ENCODE results near the gene TMEM181.
"Not testable (repeated sequence)": the region's sequence is repeated elsewhere in the genome, so short reads cannot be mapped to it uniquely, and the experiment has no call there.

The TMEM181 gene

DNA sequence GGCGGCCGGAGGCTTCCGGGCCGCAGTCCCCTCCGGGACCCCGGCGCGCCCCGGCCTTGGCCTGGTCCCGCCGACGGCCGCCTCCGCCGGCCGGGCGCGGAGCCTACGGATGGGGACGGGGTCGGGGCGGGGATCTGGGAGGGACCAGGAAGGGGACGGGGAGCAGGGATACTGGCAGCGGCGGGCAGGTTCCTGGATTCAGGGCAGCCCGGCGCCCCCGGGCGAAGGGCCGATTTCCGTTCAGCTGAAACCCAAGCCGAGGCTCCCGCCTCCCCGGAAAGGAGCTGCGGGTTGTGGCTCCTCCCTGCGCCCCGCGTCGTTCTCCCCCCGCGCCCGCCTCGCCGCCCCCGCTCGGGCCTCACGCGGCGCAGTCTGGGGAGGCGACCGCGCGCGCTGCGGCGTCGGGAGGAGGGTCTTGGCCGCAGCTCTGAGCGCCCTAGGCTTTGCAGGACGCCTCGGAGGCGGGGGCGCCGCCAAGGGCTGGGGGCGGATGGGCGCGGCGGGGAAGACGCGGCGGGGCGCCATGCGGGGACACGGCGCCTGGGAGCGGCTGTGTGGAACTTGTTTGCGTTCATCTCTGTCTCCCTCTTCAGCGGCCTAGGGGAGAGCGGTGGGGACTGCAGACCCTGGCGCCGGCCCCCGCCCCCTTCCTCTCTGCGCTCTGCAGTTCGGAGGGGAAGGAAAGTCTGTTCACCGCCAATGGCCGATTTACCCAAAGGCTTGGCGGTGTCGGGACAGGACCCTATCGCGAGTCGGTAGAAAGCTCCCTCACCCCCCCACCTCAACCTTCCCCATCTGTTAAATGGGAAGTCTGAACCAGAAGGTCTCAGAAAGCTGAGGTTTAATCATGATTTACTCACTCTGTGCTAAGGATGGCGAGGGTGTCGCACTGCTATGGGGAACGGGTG, 22.7 kb upstream of the TMEM181 start:
- DNase-seq = peak; percentile 82

DNA sequence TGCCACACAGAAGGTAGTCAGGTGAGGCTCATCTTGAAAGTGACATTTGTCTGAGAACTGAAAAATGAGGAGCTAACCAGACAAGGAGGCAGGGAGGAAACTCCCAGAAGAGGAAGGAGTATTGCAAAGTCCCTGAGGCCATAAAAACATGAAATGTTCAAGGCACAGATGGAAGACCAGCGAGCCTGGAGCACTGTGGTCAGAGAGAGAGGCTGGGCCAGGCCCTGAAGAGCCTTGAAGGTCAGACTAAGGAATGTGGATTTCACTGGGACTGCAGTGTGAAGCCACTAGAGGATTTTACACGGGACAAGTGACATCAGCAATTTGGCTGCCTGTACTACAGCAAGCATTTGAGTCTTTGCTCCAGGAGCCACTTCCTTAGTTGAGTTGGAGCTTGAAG, 21.1 kb upstream of the TMEM181 start:
- no peak for DNase-seq

DNA sequence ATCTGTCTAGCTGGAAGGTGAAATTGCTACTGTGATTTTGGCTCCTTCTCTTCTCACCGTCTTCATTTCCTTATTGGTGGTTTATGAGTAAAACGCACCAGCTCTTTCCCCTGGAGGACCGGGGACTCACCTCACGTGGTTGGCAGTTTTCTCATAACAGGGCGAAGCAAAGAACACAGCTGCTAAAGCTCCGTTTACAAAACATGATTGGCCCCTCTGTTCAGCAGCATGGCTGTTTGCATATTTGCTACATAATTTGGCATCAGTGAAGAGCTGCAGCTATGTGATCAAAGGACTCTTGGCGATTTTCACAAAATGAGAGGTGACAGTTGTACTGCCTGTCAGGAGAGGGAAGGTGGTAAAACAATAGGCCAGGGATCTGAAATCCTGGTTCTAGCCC, 20.5 kb upstream of the TMEM181 start:
- no peak for DNase-seq

DNA sequence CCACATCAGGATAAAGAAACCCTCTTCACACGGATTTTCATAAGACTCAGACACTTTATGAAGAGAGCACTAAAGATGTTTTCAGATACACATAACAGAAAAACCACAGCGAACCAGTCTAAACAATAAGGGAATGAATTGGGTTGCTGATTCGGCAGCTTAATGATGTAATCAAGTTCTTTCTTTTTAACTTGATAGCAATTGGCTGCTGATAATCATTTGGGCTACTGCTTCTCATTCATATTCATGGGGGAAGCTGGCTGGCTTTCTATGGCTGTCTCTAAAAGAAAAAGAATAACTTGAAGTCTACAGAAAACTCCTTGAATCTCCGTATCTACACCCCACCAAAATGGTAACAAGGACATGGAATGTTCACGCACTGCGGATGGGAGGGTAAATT, 20.0 kb upstream of the TMEM181 start:
- no peak for DNase-seq

DNA sequence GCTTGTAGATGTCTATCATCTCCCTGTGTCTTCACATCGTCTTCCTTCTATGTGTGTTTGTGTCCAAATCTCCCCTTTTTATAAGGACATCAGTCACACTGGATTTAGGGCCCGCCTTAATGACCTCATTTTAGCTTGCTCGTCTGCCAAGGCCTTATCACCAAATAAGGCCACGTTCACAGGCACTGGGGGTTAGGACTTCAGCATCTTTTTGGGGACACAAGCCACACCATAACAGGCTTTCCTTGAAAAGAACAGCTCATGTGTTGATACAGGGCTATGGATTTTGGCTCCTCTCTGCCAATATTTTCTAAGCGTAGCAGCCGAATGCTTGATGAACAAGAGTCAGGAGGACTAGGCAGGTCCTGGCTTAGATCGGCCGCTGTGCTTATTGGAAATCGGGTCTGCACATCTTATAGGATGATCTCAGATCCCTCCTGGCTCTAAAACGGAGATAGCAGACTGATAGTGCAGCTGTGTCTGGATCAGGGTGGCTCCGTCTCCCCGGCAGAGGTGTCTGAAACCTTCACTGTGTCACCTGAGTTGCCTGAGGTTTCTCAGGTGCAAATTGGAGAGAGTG, 16.2 kb upstream of the TMEM181 start:
- DNase-seq = no peak

DNA sequence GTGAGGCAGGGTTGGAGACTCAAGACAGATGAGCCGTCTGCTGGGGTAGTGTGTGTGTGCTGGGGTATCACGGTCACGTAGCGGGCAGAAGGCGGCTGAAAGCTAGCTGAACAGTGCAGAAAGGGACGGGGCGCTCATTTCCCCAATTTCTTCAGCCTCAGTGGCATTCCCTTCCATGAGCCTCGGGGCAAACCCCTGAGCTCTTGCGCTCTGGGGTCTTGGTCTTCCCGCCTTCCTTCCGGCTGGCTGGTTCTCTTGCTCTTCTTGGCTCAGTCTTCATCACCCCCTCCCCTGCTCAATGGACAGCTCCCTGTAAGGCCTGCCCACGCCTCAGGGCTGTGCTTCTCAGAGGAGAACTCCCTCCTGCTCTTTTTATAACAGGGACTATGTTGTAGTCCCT, 15.5 kb upstream of the TMEM181 start:
- DNase-seq = no peak

DNA sequence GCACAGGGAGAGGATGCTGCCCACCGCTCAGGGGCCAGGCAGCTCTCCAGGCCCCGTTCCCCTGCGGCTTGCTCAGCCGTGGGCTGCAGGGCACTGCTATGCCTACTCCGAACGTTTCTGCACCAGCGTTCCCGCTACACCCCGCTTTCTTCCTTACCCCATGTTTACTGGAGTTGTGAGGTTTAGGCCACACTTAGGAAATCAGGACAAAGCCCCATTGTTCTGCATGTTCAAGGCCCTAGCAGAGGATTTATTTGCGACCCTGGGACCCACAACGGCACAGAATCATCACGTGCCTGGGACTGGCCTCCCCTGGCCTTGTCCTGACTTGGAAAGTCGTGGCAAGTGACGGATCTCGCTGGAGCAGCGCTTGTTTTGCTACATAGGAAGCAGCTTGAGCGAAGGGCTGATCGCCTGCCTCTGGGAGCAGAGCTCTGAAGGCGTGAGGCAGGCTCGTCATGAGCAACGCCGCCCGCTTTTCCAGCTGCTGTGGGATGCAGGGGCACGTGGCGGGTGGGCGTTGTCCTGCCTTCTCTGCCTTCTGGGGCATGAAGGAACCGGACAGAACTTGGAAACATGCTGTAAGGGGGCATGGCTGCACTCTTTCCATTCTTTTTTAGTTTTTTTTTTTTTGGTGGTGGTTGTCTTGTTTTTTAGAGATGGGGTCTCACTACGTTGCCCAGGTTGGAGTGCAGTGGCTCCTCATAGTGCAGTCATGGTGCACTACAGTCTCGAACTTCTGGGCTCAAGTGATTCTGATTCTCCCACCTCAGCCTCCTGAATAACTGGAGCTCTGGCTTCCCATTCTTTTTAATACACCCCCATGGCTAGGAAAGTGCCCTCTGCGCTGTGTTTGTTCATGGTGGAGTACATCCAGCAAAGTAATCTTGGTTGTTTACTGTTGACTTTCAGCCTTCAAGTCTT, 14.6 kb upstream of the TMEM181 start:
- DNase-seq = no peak

DNA sequence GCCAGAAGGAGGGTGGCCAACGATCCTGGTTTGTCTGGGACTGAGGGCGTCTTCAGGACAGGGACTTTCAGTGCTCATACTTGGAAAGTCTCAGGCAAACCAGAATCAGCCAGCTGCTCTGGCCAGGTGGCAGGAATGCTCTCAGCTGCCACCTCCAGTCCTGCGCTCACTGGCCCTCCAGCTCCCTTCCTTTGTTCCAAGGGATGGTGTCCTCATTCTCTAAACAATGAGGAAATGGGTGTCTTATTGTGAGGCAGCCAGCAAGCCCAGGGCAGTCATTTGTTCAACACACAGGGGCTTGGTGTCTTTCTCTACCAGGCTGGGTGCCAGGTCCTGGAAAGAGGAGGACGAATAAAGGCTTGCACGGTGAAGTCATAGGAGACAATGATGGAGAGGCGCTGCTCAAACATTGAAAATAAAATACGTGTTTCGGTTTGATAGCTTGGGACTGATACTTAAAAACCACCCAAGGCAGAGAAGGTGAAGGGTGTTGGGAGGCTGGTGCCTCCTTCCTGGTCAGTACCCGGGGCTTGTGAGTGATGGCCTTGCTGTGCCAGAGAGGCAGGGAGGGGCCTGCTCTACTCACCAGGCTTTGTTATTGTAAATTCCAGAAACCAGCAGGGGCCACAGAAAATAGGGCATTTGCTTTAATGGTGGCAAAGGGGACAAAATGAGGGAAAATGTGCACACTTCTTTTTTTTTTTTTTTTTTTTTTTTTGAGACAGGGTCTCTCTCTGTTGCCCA, 11.3 kb upstream of the TMEM181 start:
- DNase-seq = peak; percentile 95

DNA sequence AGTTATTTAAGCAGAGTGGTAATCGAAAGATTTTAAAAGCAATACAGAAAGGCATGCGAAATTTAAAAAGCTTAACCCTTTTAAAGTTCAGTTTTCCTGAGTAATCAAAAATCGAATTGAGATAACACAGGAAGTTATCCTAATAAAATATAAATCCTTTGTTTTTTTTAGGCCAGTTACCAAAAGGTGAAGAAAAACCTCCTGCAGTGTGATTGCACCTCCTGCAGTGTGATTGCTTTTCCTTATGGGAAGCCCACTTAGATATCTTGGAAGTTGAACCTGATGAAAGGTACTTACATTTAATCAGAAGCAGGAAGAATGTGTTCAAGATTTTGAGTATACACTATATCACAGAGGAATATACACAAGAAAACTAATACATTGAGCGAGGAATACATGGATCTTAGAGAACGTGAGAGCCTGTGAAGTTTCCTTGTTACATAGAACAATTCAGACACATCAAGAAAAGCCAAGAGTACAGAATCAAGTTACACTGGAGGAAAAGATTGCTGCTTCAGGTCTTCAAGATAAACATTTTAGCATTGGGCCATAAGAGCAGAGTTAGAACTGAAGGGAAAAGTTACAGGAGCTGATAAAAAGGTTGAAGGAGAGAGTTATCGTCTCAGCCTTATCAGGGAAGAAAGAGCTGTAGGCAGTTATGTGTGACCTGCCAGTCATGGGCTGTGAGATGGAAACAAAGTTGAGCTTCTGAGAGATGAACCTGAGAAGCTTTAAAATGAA, 7.7 kb upstream of the TMEM181 start:
- no peak for DNase-seq

DNA sequence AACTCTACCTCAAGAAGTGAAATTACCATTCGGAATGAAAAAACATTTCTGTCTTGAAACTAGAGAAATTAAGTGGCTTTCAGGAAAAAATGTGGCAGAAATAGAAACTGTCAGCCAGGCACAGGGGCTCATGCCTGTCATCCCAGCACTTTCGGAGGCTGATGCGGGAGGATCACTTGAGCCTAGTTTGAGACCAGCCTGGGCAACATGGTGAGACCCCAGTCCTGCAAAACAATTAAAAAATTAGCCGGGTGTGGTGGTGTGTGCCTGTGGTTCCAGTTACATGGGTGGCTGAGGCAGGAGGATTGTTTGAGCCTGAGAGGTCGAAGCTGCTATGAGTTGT, 7.1 kb upstream of the TMEM181 start:
- DNase-seq = no peak

DNA sequence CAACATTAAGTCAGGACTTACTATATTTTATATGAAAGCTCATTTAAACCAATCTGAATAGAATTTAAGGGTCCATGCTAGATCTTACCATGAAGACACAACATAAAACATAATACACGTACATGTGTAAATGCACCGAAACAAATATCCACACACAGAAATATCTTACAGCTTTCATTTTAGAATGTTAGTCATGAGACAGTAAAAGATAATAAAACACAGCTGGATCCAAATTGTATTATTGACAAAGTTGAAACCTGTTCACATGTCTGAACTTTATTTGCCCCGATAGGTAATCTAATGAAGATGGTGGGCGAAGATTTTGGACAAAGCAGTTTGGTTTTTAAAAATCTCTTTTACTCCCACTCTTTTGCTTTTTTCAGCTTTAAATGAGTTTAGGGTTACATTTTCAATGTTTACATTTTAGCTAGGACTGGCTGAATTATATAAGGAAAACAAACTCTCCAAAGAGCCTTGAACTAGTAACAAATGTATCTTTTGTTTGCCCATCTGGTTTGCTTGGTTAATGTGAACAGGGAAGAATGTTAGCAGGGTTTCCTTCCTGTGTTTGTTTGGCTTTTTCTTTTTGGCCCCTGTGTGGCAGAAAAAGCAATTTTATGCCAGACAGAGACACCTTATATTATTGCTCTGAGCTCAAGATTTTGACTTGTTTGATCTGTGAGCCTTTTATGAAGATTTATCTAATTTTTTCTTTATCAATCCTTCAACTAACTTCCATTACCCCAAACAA, 5.1 kb upstream of the TMEM181 start:
- peak; percentile 46 for DNase-seq

DNA sequence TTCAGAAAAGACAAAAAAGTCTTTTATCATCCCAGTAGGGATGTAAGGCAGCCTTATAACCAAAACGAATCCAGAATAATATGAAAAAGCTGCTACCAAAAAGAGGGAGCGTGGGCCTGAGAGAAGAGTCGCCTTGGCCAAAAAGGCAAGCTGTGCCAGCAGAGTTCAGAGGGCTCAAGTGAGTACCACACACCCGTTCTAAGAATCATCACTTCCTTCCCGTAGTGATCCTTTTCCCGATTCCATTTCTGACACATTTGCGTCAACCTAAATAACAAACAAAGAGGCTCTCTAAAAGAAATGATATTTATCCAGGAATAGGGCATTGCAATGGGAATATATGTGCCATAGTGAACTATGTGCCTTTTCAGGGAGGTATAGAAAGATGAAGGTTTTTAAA, 3.8 kb upstream of the TMEM181 start:
- no peak for DNase-seq

DNA sequence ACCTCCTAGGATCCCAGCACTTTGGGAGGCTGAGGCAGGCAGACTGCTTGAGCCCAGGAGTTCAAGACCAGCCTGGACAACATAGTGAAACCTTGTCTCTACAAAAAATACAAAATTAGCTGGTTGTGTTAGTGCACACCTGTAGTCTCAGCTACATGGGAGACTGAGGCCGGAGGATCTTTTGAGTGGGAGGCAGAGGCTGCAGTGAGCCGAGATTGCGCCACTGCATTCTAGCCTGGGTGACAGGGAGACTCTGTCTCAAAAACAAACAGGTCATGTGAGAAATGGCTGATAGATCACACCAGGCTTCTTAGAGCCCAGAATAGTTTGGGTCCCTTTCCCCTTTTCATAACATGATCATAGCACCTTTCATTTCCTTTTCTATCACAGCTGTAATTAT, 2.8 kb upstream of the TMEM181 start:
- DNase-seq = not testable (repeated sequence)

DNA sequence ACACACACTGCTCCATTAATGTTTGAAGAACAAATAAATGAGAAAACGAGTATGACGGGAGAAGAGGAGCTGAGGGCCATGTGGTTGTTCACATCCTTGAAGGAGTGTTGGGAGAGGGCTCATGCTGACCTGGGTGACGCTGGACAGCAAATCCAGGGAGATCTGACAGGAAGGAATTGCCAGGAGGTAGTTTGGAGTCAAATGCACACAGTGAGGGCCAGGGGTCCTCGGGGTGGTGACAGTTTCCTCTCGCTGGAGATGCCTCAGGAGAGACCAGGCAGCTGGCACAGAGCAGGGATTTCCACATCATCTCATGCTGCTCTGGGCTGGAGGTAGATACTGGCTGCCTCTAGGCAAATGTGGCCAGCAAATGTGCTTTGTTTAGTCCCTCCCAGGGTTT, 2.0 kb upstream of the TMEM181 start:
- DNase-seq = peak; percentile 29

DNA sequence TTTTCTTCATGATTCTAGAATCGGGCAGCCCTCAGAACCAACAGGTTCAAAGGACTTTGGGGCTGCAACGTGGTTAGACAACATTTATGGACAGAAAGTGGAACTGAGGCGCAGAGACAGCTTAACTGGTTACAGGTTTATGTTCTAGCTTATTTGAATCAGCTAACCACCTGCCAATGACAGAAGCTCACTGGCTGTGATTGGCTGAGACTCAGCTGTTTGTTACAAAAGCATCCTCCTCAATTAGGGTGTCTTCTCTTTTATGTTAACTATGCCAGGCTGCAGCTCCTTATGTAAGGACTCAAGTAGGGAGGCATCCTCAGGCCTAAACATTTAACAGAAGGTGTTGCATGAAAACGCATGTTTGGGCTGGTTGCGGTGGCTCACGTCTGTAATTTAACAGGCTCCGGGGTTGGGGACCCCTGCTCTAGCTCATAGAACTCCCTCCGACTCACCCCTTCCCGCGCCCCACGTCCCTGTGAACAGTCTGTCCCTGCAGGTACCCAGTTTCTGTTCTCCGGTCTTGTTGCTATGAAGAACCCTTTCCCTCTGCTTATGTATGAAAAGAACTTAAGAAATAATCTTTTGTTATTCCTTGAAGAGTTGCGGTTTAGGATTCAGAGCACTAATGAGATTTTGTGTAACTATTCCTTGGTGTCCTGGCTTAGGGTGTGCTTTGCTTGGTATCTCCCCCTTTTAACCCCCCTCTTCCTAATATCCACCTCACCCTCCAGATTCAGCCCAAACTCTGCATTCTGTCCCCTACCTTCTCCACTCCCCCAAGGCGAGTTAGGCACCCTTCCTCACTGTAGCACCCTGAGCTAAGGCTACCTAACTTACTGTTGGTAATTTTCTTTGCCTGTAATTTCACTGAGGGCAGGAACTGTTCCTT, 1.2 kb upstream of the TMEM181 start:
- no peak for DNase-seq

DNA sequence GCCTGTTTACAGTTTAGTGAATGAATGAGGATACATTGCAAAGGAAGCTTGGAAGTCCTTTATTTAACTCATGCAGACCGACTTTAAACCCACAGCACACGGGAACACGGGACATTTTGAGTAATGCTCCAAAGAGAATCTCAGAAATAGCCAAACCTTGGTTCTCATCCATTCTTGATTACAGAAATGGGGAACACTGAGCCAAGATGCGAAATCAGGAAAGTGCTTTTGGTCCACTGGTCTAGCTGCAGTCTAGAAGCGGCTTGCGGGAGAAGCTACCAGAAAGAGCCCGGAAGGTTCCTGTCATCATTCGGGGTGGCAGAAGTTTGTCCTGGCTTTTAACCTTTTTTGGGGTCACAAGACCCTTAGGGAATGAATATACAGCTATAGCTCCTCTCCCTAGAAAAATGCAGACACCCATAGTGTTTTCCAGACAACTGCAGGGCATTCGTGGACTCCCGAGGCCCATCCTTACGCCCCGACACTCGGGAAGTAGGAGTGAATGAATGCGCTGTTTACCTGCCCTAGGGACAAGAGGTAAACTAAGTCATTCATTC, 475 bp upstream of the TMEM181 start:
- no peak for DNase-seq

DNA sequence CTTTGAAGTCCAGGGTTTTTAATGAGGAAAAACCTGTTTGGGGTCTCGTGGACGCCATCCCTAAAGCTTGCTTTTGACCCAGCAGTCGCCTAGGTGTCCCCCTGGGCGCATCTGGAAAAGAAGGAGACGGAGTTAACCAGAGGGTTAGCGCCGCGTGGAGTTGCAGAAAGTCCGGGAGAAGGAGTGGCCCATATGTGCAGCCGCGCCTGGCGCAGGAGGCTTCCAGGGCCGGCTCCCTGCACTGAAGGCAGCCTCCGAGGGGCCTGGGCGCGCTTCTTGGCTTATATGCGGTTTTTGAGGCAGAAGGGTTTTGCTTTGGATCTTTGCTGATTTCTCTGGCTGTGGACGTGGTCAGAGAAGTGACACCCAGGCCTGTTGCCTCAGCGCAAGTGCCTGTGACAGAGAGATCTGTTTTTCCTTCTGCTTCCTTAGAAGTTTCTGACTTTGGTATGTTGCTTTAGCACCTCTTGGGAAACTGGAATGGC, 987 bp downstream of the TMEM181 start:
- no peak for DNase-seq

DNA sequence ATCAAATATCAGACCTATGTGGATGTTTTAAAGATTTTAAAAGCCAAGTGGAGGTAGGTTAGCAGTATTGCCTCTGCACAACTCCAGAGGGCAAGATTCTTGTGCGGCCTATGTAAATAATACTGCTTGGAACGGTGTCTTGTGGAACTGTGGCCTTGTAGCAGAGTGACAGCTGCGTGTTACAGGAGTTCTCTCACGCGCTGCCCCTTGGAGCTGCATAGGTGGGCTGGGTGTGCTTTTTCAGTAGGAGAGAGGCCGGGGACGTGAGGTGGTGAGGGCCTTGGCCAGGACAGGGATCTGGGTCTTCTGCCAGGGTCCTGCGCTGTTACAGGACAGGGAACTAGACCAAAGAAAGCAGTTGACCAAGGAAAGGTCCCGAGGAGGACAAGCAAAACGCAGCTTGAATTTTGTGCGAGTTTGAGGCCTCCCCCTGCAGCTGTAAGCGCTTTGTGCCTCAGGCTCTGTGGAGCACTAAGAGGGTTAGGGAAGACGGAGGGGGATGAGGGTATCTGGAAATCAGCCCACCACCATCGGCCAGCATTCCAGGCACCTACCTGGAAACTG, 1.5 kb downstream of the TMEM181 start:
- no peak for DNase-seq

DNA sequence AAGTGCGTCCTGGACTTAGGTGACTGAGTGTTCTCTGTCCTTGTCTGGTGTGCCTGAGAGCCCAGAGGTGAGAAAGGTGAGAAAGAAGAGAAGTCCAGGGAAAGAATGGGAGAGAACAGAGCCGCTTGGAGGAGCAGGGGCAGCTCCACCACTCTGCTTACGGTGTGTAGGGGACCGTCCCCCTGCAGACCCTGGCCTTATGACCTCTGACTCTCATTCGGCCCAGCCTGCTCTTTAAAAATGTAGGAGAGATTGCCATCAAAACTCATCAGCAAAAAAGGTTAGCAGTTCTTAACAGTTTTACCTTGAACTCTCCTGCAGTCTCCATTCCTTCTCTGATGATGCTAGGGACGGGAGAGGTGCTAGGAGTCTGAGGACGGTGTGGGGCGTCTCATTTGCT, 2.0 kb downstream of the TMEM181 start:
- no peak for DNase-seq

Data from NCI-H1092 treated with DMSO at 0.1 percent for 48 hours (cell line).